Cardiac muscle cell (in vitro differentiated cells and primary cell): ENCODE results near the gene CTNNA2. TPM values are rescaled to one million over a fixed set of nuclear protein-coding genes. Genes with fewer than 3 reads are reported as not detected.

Experiments used
- DNase-seq, 2 donors: peaks; one replicate each; pipeline versions ENCODE4 v3.0.0 to v3.0.0-alpha.2; 2010 to 2017; ENCODE audit warnings: low read depth in 1 of 2, low spot score in 1 of 2
- H3K27ac ChIP-seq: fragments of 200-600 bp; sonication (generic); 2 replicates; pipeline ENCODE4 v1.5.1; 2016
- H3K27me3 ChIP-seq: fragments of 200-600 bp; sonication (generic); 2 replicates; pipeline ENCODE4 v1.6.0; 2016; ENCODE audit warnings: control low read depth
- H3K36me3 ChIP-seq: fragments of 200-600 bp; sonication (generic); 2 replicates; pipeline ENCODE4 v1.5.1; 2016; ENCODE audit warnings: control low read depth
- H3K4me1 ChIP-seq: fragments of 200-600 bp; sonication (generic); 2 replicates; pipeline ENCODE4 v1.8.1; 2017; ENCODE audit warnings: low read depth, mild to moderate bottlenecking, mixed run types
- H3K4me3 ChIP-seq: fragments of 200-600 bp; sonication (generic); 2 replicates; pipeline ENCODE4 v1.5.1; 2016; ENCODE audit warnings: mild to moderate bottlenecking
- H3K9me3 ChIP-seq: fragments of 200-600 bp; sonication (generic); 2 replicates; pipeline ENCODE4 v1.5.1; 2017; ENCODE audit warnings: low read depth, mild to moderate bottlenecking, control low read depth
- polyA plus RNA-seq: library from polyadenylated mRNA; unstranded; fragments of >200 nt; fragmentation: Nextera tagmentation; extraction: Ambion mirVana; gene quantifications from 2 replicates; pipeline ENCODE4 v1.2.1, GENCODE V29; 2016
- total RNA-seq: library from RNA; depleted of rRNA; stranded (reverse); fragments of >200 nt; gene quantifications from 2 replicates; pipeline ENCODE4 v1.2.3, GENCODE V29; 2016
- TF ChIP-seq, protein P1 (sequence below): IDR thresholded peaks from 2 replicates; pipeline ENCODE4 v1.5.1; 2012; ENCODE audit warnings: low read depth, mild to moderate bottlenecking, low read length

CTNNA2 gene
- total and polyA plus RNA-seq, 2 experiments from 2014 or later, result 7.4 to 17.4 TPM

DNA sequence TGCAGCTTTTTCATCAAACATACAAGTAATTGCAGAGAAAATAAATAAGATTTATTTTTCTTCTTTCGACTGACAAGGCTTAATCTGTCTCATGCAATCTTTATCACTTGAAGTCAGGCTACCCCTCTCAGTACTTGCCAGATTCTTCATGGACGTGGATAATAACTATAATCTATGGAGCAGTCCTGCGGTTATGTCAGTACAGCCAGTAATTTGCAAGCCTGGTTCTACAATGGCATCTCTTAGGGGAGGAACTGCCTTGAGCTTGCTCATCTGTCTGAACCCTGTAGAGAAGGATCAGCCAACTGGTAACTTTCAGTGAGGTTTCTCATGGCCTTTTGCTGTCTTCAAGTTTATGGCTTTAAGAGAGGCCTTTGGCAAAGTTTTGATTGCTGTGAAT lies 827.2 kb downstream of the CTNNA2 start:
- no peak for DNase-seq
- Histone ChIP-seq H3K27ac (no peak overlapping the region), H3K4me3 (no peak overlapping the region), H3K36me3 (no peaks in the 10 kb centered on the region), H3K9me3 (no peaks in the 10 kb centered on the region), H3K27me3 (no peaks in the 10 kb centered on the region), H3K4me1 (no peaks in the 10 kb centered on the region)
- TF ChIP-seq, protein P1, sequence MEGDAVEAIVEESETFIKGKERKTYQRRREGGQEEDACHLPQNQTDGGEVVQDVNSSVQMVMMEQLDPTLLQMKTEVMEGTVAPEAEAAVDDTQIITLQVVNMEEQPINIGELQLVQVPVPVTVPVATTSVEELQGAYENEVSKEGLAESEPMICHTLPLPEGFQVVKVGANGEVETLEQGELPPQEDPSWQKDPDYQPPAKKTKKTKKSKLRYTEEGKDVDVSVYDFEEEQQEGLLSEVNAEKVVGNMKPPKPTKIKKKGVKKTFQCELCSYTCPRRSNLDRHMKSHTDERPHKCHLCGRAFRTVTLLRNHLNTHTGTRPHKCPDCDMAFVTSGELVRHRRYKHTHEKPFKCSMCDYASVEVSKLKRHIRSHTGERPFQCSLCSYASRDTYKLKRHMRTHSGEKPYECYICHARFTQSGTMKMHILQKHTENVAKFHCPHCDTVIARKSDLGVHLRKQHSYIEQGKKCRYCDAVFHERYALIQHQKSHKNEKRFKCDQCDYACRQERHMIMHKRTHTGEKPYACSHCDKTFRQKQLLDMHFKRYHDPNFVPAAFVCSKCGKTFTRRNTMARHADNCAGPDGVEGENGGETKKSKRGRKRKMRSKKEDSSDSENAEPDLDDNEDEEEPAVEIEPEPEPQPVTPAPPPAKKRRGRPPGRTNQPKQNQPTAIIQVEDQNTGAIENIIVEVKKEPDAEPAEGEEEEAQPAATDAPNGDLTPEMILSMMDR, result no peak

DNA sequence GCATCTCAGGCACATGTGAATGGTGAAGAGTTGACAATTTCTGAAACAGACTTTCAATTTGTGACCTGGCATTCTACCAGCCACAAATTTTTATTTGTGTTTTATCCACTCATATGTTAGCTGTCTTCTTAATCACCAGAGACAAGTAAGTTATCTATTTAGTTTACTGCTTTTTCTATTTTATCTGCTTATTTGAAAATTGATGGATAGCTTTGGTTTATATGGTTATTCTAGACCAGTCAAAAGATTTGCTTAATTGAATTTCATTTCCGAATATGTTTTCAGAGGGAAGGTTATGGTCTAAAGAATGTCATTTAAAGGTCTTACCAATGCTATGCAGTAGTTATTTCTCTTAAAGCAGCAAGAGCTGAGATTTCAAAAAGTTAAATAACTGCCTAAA lies 835.2 kb downstream of the CTNNA2 start:
- no peaks in the 10 kb centered on the region for H3K9me3 ChIP-seq
- H3K27ac ChIP-seq, result no peak overlapping the region
- no peaks in the 10 kb centered on the region for H3K36me3 ChIP-seq
- no peaks in the 10 kb centered on the region for H3K27me3 ChIP-seq
- H3K4me1 ChIP-seq, result no peaks in the 10 kb centered on the region
- no peak for DNase-seq
- TF ChIP-seq, protein P1, result no peak
- no peak overlapping the region for H3K4me3 ChIP-seq

- Histone ChIP-seq H3K36me3 (no peaks in the 10 kb centered on the region), H3K4me3 (no peak overlapping the region), H3K9me3 (no peaks in the 10 kb centered on the region), H3K27me3 (no peaks in the 10 kb centered on the region), H3K4me1 (no peaks in the 10 kb centered on the region), H3K27ac (no peak overlapping the region)
- DNase-seq, result no peak
- TF ChIP-seq, protein P1, result no peak
Measured at GRCh38 chr2:80348953-80349352, 836.1 kb downstream of the CTNNA2 start.

DNA sequence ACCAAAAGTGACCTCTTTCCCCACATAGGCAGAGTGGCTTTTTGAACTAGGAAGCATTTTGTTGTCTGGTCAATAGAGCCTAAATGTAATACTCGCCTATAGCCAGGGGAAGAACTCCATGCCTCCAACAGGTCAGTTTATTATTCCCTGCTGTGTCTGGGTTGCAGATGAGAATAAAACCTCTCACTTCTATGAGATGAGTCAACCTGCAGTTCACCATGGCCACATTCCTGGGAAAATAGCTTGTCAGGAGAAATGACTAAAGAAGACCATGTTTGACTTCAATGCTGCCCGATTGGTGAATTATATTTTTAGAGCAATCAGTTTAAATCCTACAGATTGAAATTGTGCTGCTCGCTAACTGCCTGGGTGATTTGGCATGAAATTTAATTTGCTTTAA lies 838.4 kb downstream of the CTNNA2 start:
- no peaks in the 10 kb centered on the region for H3K9me3 ChIP-seq
- no peak for DNase-seq
- TF ChIP-seq, protein P1, result no peak
- no peaks in the 10 kb centered on the region for H3K4me1 ChIP-seq
- H3K4me3 ChIP-seq, result no peak overlapping the region
- H3K27ac ChIP-seq, result no peak overlapping the region
- no peaks in the 10 kb centered on the region for H3K27me3 ChIP-seq
- H3K36me3 ChIP-seq, result no peaks in the 10 kb centered on the region

- DNase-seq, result no peak
- Histone ChIP-seq H3K27ac (no peak overlapping the region), H3K4me3 (no peak overlapping the region), H3K9me3 (no peaks in the 10 kb centered on the region), H3K4me1 (no peaks in the 10 kb centered on the region), H3K27me3 (no peaks in the 10 kb centered on the region), H3K36me3 (no peaks in the 10 kb centered on the region)
- TF ChIP-seq, protein P1, result no peak
Measured at GRCh38 chr2:80354858-80355257, 842.0 kb downstream of the CTNNA2 start.

DNA sequence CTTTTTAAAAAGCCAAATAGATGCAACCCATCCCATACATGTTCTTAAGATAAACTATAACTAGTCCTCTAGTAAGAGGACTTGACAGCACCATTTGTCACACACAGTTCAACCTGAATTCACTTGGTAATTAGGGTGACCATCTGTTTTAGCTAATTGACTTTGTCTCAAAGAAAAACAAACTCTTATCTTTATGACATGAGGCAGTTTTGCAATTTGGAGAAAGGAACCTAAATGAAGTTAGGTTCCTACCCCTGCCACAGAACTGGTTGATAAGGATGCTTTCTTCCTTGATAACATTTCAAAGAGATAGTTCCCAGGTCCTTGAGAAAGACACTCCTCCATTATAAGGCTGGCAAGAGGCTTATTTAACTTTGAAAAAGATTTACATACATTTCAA lies 849.1 kb downstream of the CTNNA2 start:
- no peak overlapping the region for H3K27ac ChIP-seq
- no peaks in the 10 kb centered on the region for H3K27me3 ChIP-seq
- no peaks in the 10 kb centered on the region for H3K9me3 ChIP-seq
- H3K36me3 ChIP-seq, result no peaks in the 10 kb centered on the region
- TF ChIP-seq, protein P1, result no peak
- no peak for DNase-seq
- peaks cover 22% of the 10 kb centered on the region for H3K4me1 ChIP-seq
- no peak overlapping the region for H3K4me3 ChIP-seq
